Colonic mucosa (tissue), 4 donors: ENCODE results near the gene OXSR1. TPM values are rescaled to one million over a fixed set of nuclear protein-coding genes. Genes with fewer than 3 reads are reported as not detected.

Source experiments
- DNase-seq: peaks from one replicate; pipeline ENCODE4 v3.0.0-alpha.2; 2020
- H3K27ac ChIP-seq: fragments of 200-600 bp; one replicate; pipeline ENCODE4 v1.8.0; 2021
- H3K27me3 ChIP-seq: fragments of 200-600 bp; one replicate; pipeline ENCODE4 v1.8.0; 2021
- H3K36me3 ChIP-seq: fragments of 200-600 bp; one replicate; pipeline ENCODE4 v1.8.0; 2021
- H3K4me1 ChIP-seq: fragments of 200-600 bp; one replicate; pipeline ENCODE4 v1.8.0; 2021; ENCODE audit warnings: mild to moderate bottlenecking
- H3K4me3 ChIP-seq: fragments of 200-600 bp; one replicate; pipeline ENCODE4 v1.8.0; 2021
- H3K9ac ChIP-seq, 2 donors: one replicate each; pipeline ENCODE4 v1.7.0; 2013; ENCODE audit warnings: control low read depth in 2 of 2, low read depth in 2 of 2, low read length in 2 of 2
- H3K9me3 ChIP-seq: fragments of 200-600 bp; one replicate; pipeline ENCODE4 v1.8.0; 2021
- CTCF ChIP-seq: fragments of 200-600 bp; IDR thresholded peaks from one replicate; pipeline ENCODE4 v1.8.0; 2022; ENCODE audit warnings: antibody characterized with exemption, mild to moderate bottlenecking
- intact Hi-C: fragments of 100-400 bp; cut with DNase I; formaldehyde crosslinking; loops from one replicate; pipeline ENCODE4 v1.14.1; 2022
- total RNA-seq, 2 donors: library from RNA; stranded (reverse); fragmentation: NEBNext Ultra II Directional in 1 of 2; extraction: Animal tissue kit (Norgen Biotek cat#: 25700) in 1 of 2; gene quantifications; one replicate each; pipeline ENCODE4 v1.2.1, GENCODE V29; 2021
- donor health status: healthy.
- donor health status: DM: no; HTN: no; CAD: no.
- donor health status: DM: no; HTN: no; CAD: no.

Gene OXSR1
- total RNA-seq, 2 donors from 2014 or later = 32.0 to 57.3 TPM

GRCh38 chr3:38139652-38140051 is 25.7 kb upstream of the OXSR1 start:
- Histone ChIP-seq H3K4me3 (peak overlapping the region; percentile 77), H3K9me3 (no peaks in the 10 kb centered on the region), H3K27ac (no peak overlapping the region), H3K36me3 (peaks cover 15% of the 10 kb centered on the region), H3K4me1 (peaks cover 22% of the 10 kb centered on the region), H3K27me3 (no peaks in the 10 kb centered on the region), H3K9ac (peak overlapping the region; percentile 95 to 97)
- DNase-seq = no peak
- intact Hi-C loops = no loop called here
- TF ChIP-seq CTCF = no peak

DNA sequence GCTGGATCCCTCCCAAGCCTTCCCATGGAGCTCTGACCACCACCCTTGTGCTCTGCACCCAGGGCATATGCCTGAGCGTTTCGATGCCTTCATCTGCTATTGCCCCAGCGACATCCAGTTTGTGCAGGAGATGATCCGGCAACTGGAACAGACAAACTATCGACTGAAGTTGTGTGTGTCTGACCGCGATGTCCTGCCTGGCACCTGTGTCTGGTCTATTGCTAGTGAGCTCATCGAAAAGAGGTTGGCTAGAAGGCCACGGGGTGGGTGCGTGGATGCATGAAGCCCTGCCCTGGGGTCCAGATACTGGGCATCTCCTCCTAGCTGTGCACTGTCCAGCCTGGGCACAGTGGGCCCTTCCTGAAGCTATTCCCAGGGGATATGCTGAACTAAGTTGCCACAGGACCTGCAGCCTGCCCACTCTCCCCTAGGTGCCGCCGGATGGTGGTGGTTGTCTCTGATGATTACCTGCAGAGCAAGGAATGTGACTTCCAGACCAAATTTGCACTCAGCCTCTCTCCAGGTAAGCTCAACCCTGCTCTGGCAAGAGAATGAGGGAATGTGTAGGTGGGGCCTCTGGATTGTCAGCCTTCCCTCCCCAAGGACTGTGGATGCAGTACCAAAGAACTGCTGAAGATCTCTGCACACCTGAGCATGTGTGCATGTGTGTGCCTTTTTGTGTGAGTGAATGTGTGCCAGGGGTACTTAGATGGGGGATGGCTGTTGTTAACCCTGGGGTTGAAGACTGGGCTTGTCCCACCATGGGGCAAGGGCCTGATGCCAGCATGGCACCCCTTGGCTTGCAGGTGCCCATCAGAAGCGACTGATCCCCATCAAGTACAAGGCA is 24.8 kb upstream of the OXSR1 start:
- no peak for TF ChIP-seq CTCF
- no peak for DNase-seq
- no peak overlapping the region for H3K9ac ChIP-seq
- peaks cover 15% of the 10 kb centered on the region for H3K36me3 ChIP-seq
- no peak overlapping the region for H3K27ac ChIP-seq
- peaks cover 17% of the 10 kb centered on the region for H3K4me1 ChIP-seq
- H3K9me3 ChIP-seq = no peaks in the 10 kb centered on the region
- intact Hi-C loops = no loop called here
- H3K27me3 ChIP-seq = no peaks in the 10 kb centered on the region
- no peak overlapping the region for H3K4me3 ChIP-seq

GRCh38 chr3:38141173-38141951 is 24.0 kb upstream of the OXSR1 start:
- H3K4me1 ChIP-seq = peaks cover 13% of the 10 kb centered on the region
- no peaks in the 10 kb centered on the region for H3K9me3 ChIP-seq
- no peak overlapping the region for H3K4me3 ChIP-seq
- no peak overlapping the region for H3K27ac ChIP-seq
- intact Hi-C loops = no loop called here
- TF ChIP-seq CTCF = no peak
- H3K9ac ChIP-seq = no peak overlapping the region
- DNase-seq = no peak
- no peaks in the 10 kb centered on the region for H3K27me3 ChIP-seq
- H3K36me3 ChIP-seq = peaks cover 15% of the 10 kb centered on the region

GRCh38 chr3:38141952-38142273 is 23.4 kb upstream of the OXSR1 start:
- no peak for DNase-seq
- intact Hi-C loops = no loop called here

GRCh38 chr3:38142959-38143358 is 22.4 kb upstream of the OXSR1 start:
- Histone ChIP-seq H3K27me3 (no peaks in the 10 kb centered on the region), H3K4me3 (no peak overlapping the region), H3K36me3 (peaks cover 15% of the 10 kb centered on the region), H3K27ac (no peak overlapping the region), H3K9ac (no peak overlapping the region), H3K9me3 (no peaks in the 10 kb centered on the region), H3K4me1 (peaks cover 10% of the 10 kb centered on the region)
- intact Hi-C loops = no loop called here
- no peak for DNase-seq
- TF ChIP-seq CTCF = no peak

More at GRCh38 chr3:38141952-38142273, 23.4 kb upstream of the OXSR1 start:
- Histone ChIP-seq H3K9me3 (no peaks in the 10 kb centered on the region), H3K27ac (no peak overlapping the region), H3K4me1 (peaks cover 13% of the 10 kb centered on the region), H3K4me3 (no peak overlapping the region), H3K27me3 (no peaks in the 10 kb centered on the region), H3K9ac (no peak overlapping the region), H3K36me3 (peaks cover 15% of the 10 kb centered on the region)
- TF ChIP-seq CTCF = no peak
